Esophagus squamous epithelium (tissue), 4 donors: ENCODE data around the gene ITK.
"Not testable (repeated sequence)": the region's sequence is repeated elsewhere in the genome, so short reads cannot be mapped to it uniquely, and the experiment has no call there.

Experiments
- POLR2A ChIP-seq, 4 donors: fragments of 450-650 bp; IDR thresholded peaks; one replicate each; pipeline ENCODE4 v1.6.1; 2017; ENCODE audit warnings: antibody characterized with exemption in 4 of 4, mild to moderate bottlenecking in 4 of 4, moderate library complexity in 3 of 4
- TF ChIP-seq, protein P1 (sequence below), 6 experiments: fragments of 450-650 bp in 4 of 6; fragments of 200-600 bp in 2 of 6; sonication (generic) in 2 of 6; IDR thresholded peaks; one replicate each; pipeline ENCODE4 v1.5.1; 2016 to 2019; ENCODE audit warnings: antibody characterized with exemption in 6 of 6, mild to moderate bottlenecking in 4 of 6, moderate library complexity in 4 of 6

DNA sequence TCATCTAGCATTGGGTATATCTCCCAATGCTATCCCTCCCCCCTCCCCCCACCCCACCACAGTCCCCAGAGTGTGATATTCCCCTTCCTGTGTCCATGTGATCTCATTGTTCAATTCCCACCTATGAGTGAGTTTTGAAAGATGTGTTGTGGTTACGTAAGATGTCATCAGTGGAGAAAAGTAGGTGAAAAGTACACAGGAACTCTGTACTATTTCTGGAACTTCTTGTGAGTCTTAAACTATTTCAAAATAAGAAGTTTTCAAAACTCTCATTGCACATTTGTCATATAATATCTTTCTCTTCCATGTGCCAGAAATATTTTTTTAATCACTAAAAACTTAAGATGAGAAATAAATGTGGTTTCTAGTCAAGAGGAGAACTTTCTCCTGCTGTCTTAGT lies 30.0 kb downstream of the ITK start:
- TF ChIP-seq, protein P1, sequence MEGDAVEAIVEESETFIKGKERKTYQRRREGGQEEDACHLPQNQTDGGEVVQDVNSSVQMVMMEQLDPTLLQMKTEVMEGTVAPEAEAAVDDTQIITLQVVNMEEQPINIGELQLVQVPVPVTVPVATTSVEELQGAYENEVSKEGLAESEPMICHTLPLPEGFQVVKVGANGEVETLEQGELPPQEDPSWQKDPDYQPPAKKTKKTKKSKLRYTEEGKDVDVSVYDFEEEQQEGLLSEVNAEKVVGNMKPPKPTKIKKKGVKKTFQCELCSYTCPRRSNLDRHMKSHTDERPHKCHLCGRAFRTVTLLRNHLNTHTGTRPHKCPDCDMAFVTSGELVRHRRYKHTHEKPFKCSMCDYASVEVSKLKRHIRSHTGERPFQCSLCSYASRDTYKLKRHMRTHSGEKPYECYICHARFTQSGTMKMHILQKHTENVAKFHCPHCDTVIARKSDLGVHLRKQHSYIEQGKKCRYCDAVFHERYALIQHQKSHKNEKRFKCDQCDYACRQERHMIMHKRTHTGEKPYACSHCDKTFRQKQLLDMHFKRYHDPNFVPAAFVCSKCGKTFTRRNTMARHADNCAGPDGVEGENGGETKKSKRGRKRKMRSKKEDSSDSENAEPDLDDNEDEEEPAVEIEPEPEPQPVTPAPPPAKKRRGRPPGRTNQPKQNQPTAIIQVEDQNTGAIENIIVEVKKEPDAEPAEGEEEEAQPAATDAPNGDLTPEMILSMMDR (IDR thresholded peaks at IDR 0.05) = not testable (repeated sequence)
- not testable (repeated sequence) for TF ChIP-seq POLR2A (IDR thresholded peaks at IDR 0.05)
